ENCODE data around the gene FAM98C.
"Not testable (repeated sequence)": the region's sequence is repeated elsewhere in the genome, so short reads cannot be mapped to it uniquely, and the experiment has no call there.

Gene FAM98C

DNA sequence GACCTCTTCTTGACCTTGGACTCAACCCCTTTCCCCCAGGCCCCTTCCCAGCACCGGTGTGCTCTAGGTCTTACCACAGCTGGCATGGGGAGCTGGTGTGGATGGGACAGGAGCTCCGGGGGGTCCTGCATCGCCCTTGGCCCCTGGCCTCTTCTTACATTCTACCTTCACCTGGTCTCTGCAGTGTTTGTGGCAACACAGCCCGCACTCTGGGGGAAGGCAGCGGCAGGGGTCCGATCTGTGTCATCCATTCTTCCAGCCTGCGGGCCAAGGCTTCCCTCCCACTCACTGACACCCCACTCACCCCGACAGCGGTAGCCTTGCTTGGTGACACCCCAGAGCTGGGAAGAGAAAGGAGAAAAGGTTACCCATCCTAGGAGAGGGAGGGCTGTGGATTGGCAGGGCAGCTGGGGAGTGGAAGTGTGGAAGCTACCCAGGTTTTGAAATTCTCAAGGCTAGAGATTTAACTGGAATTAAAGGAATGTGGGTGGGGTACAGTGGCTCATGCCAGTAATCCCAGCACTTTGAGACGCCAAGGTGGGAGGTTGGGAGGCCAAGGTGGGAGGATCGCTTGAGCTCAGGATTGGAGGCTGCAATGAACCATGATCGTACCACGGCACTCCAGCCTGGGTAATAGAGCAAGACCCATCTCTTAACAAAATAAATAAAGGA, 8.3 kb downstream of the FAM98C start:
- H3K4me2 ChIP-seq (ENCODE audit: low read length) = no peak overlapping the region
- TF ChIP-seq EZH2 (IDR thresholded peaks at IDR 0.05; ENCODE audit: borderline replicate concordance, low read length) (no peak), CTCF (IDR thresholded peaks at IDR 0.05; ENCODE audit: low read length) (no peak)
- H3K27ac ChIP-seq (ENCODE audit: low read depth, low read length, poor library complexity, severe bottlenecking) = no peak overlapping the region
- H3K9ac ChIP-seq (ENCODE audit: low read length) = no peak overlapping the region
- no peak overlapping the region for H3K4me3 ChIP-seq (ENCODE audit: low read depth, low read length, poor library complexity, severe bottlenecking)
- no peaks in the 10 kb centered on the region for H3K79me2 ChIP-seq (ENCODE audit: insufficient read depth, low read length)
- no peaks in the 10 kb centered on the region for H3K9me3 ChIP-seq (ENCODE audit: low read length)
- no peaks in the 10 kb centered on the region; the same call in 1 of the 2 replicates for H3K27me3 ChIP-seq (ENCODE audit: insufficient read depth, low read length)
- no peaks in the 10 kb centered on the region for H3F3A ChIP-seq (ENCODE audit: insufficient read depth, low read length)
- no peaks in the 10 kb centered on the region for H4K20me1 ChIP-seq (ENCODE audit: insufficient read depth, low read length)
- no peaks in the 10 kb centered on the region for H3K9me2 ChIP-seq (ENCODE audit: low read depth, low read length)
- H3K4me1 ChIP-seq (ENCODE audit: insufficient read depth, low read length, severe bottlenecking) = no peaks in the 10 kb centered on the region
- H3K36me3 ChIP-seq (ENCODE audit: insufficient read depth, low read length) = no peaks in the 10 kb centered on the region; the same call in 1 of the 2 replicates
- no peak overlapping the region for H2AFZ ChIP-seq (ENCODE audit: low read length)

DNA sequence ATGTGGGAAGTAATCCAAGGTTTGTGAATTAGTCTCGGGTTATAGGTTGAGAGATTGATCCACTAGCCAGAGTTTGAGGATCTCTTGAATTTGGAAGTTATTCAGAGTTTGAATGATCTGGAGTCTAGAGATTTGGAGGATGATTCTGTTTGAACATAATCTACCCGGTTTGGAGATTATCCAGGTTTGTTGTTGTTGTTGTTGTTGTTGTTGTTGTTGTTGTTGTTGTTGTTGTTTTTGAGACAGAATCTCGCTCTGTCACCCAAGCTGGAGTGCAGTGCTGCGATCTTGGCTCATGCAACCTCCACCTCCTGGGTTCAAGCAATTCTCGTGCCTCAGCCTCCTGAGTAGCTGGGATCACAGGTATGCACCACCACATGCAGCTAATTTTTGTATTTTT, 9.0 kb downstream of the FAM98C start:
- H3K9me3 ChIP-seq (ENCODE audit: low read length); H3K27me3 ChIP-seq (ENCODE audit: insufficient read depth, low read length); H3K27ac ChIP-seq (ENCODE audit: low read depth, low read length, poor library complexity, severe bottlenecking); H3K79me2 ChIP-seq (ENCODE audit: insufficient read depth, low read length); H3K4me3 ChIP-seq (ENCODE audit: low read depth, low read length, poor library complexity, severe bottlenecking); H3K36me3 ChIP-seq (ENCODE audit: insufficient read depth, low read length); H2AFZ ChIP-seq (ENCODE audit: low read length); H3K9ac ChIP-seq (ENCODE audit: low read length); H3K4me1 ChIP-seq (ENCODE audit: insufficient read depth, low read length, severe bottlenecking); H3K9me2 ChIP-seq (ENCODE audit: low read depth, low read length); H3F3A ChIP-seq (ENCODE audit: insufficient read depth, low read length); H4K20me1 ChIP-seq (ENCODE audit: insufficient read depth, low read length); H3K4me2 ChIP-seq (ENCODE audit: low read length): not testable (repeated sequence)

- Histone ChIP-seq H3K27ac (ENCODE audit: low read depth, low read length, poor library complexity, severe bottlenecking) (no peak overlapping the region), H3F3A (ENCODE audit: insufficient read depth, low read length) (no peaks in the 10 kb centered on the region), H3K9me2 (ENCODE audit: low read depth, low read length) (no peaks in the 10 kb centered on the region), H3K36me3 (ENCODE audit: insufficient read depth, low read length) (no peaks in the 10 kb centered on the region), H3K4me3 (ENCODE audit: low read depth, low read length, poor library complexity, severe bottlenecking) (no peak overlapping the region), H3K9me3 (ENCODE audit: low read length) (no peaks in the 10 kb centered on the region), H4K20me1 (ENCODE audit: insufficient read depth, low read length) (no peaks in the 10 kb centered on the region), H3K27me3 (ENCODE audit: insufficient read depth, low read length) (no peaks in the 10 kb centered on the region; the same call in 1 of the 2 replicates), H3K4me2 (ENCODE audit: low read length) (no peak overlapping the region), H3K9ac (ENCODE audit: low read length) (no peak overlapping the region), H2AFZ (ENCODE audit: low read length) (no peak overlapping the region), H3K4me1 (ENCODE audit: insufficient read depth, low read length, severe bottlenecking) (peaks cover 3% of the 10 kb centered on the region), H3K79me2 (ENCODE audit: insufficient read depth, low read length) (no peaks in the 10 kb centered on the region)
- TF ChIP-seq EZH2 (IDR thresholded peaks at IDR 0.05; ENCODE audit: borderline replicate concordance, low read length) = no peak
- TF ChIP-seq CTCF (IDR thresholded peaks at IDR 0.05; ENCODE audit: low read length) = no peak
Measured at GRCh38 chr19:38412491-38412890, 9.6 kb downstream of the FAM98C start.

DNA sequence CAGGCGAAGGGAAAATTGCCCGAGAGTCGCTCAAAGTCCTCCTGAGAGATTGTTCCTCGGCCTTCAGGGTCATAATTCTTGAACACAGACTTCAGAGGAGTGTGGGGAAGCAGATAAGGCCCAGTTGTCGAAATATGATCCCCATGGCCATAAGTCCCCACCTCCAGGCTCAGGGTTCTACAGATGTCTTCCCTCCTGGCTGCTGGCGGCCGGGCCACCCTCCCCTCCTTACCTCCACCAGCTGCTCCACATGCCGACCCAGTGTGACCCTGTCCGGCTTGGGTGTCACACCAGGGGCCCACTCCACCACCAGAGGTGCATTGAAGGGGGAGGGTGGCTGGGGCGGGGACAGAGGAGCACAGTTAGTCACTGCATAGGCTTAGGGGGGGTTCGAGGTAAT, 10.1 kb downstream of the FAM98C start:
- Histone ChIP-seq H3K27ac (ENCODE audit: low read depth, low read length, poor library complexity, severe bottlenecking) (no peak overlapping the region), H3K9ac (ENCODE audit: low read length) (no peak overlapping the region), H3K36me3 (ENCODE audit: insufficient read depth, low read length) (no peaks in the 10 kb centered on the region), H3K9me2 (ENCODE audit: low read depth, low read length) (no peaks in the 10 kb centered on the region), H3K4me3 (ENCODE audit: low read depth, low read length, poor library complexity, severe bottlenecking) (no peak overlapping the region), H3F3A (ENCODE audit: insufficient read depth, low read length) (no peaks in the 10 kb centered on the region), H3K4me2 (ENCODE audit: low read length) (no peak overlapping the region), H3K4me1 (ENCODE audit: insufficient read depth, low read length, severe bottlenecking) (peaks cover 8% of the 10 kb centered on the region), H4K20me1 (ENCODE audit: insufficient read depth, low read length) (no peaks in the 10 kb centered on the region), H2AFZ (ENCODE audit: low read length) (no peak overlapping the region), H3K9me3 (ENCODE audit: low read length) (no peaks in the 10 kb centered on the region), H3K27me3 (ENCODE audit: insufficient read depth, low read length) (no peaks in the 10 kb centered on the region; the same call in 1 of the 2 replicates), H3K79me2 (ENCODE audit: insufficient read depth, low read length) (no peaks in the 10 kb centered on the region)
- TF ChIP-seq CTCF (IDR thresholded peaks at IDR 0.05; ENCODE audit: low read length) (no peak), EZH2 (IDR thresholded peaks at IDR 0.05; ENCODE audit: borderline replicate concordance, low read length) (no peak)
